Hepatocyte (in vitro differentiated cells): Measurements from ENCODE around the gene ADD2. TPM values are rescaled to one million over a fixed set of nuclear protein-coding genes. Genes with fewer than 3 reads are reported as not detected.
A peak's percentile ranks its signal among the peaks of the same experiment; 100 is the strongest.

Experiments
- DNase-seq: peaks from one replicate; pipeline ENCODE4 v3.0.0-alpha.2; 2016; ENCODE audit warnings: low spot score
- H2AFZ ChIP-seq: fragments of 200-600 bp; sonication (generic); 2 replicates; pipeline ENCODE4 v1.6.0; 2016; ENCODE audit warnings: antibody characterized with exemption, mild to moderate bottlenecking
- H3K27ac ChIP-seq: fragments of 200-600 bp; sonication (generic); 2 replicates; pipeline ENCODE4 v1.5.1; 2016; ENCODE audit warnings: mild to moderate bottlenecking
- H3K27me3 ChIP-seq: fragments of 200-600 bp; sonication (generic); 2 replicates; pipeline ENCODE4 v1.6.1; 2016
- H3K36me3 ChIP-seq: fragments of 200-600 bp; sonication (generic); replicated peaks from 2 replicates; pipeline ENCODE4 v1.5.1; 2016; ENCODE audit warnings: low read depth; ENCODE audit not compliant: insufficient read depth
- H3K4me1 ChIP-seq: fragments of 200-600 bp; sonication (generic); 2 replicates; pipeline ENCODE4 v1.5.1; 2016; ENCODE audit warnings: mild to moderate bottlenecking, moderate library complexity; ENCODE audit not compliant: insufficient read depth
- H3K4me2 ChIP-seq: fragments of 200-600 bp; sonication (generic); 2 replicates; pipeline ENCODE4 v1.6.0; 2016
- H3K4me3 ChIP-seq: fragments of 200-600 bp; sonication (generic); 2 replicates; pipeline ENCODE4 v1.5.1; 2016; ENCODE audit warnings: mild to moderate bottlenecking
- H3K79me2 ChIP-seq: fragments of 200-600 bp; sonication (generic); 2 replicates; pipeline ENCODE4 v1.6.0; 2017; ENCODE audit warnings: mild to moderate bottlenecking
- H3K9me2 ChIP-seq: fragments of 200-600 bp; sonication (generic); replicated peaks from 2 replicates; pipeline ENCODE4 v1.6.0; 2017; ENCODE audit warnings: mild to moderate bottlenecking; ENCODE audit not compliant: insufficient read depth
- H3K9me3 ChIP-seq: fragments of 200-600 bp; sonication (generic); 2 replicates; pipeline ENCODE4 v1.5.1; 2016; ENCODE audit warnings: low read depth, mild to moderate bottlenecking
- H4K20me1 ChIP-seq: fragments of 200-600 bp; sonication (generic); 2 replicates; pipeline ENCODE4 v1.6.0; 2016; ENCODE audit warnings: mild to moderate bottlenecking; ENCODE audit not compliant: insufficient read depth, poor library complexity, severe bottlenecking
- CTCF ChIP-seq: fragments of 200-600 bp; sonication (generic); IDR thresholded peaks from 2 replicates; pipeline ENCODE4 v1.5.1; 2016; ENCODE audit warnings: antibody characterized with exemption, mild to moderate bottlenecking; ENCODE audit not compliant: poor library complexity
- EZH2 ChIP-seq: fragments of 200-600 bp; sonication (generic); IDR thresholded peaks from 2 replicates; pipeline ENCODE4 v1.6.1; 2016; ENCODE audit warnings: antibody characterized with exemption, mild to moderate bottlenecking, borderline replicate concordance
- EZH2phosphoT487 ChIP-seq: fragments of 200-600 bp; sonication (generic); IDR thresholded peaks from one replicate; pipeline ENCODE4 v1.6.1; 2018; ENCODE audit warnings: antibody characterized with exemption, mild to moderate bottlenecking, low read depth, moderate library complexity; ENCODE audit not compliant: unreplicated experiment, severe bottlenecking
- WGBS: methylation state at CpG from one replicate; pipeline ENCODE4 v1.1.6; 2016; ENCODE audit warnings: low lambda C conversion rate; ENCODE audit errors: missing lambda C conversion rate; 5-methylcytosine and 5-hydroxymethylcytosine counted together
- polyA plus RNA-seq: library from polyadenylated mRNA; unstranded; fragments of >200 nt; fragmentation: Nextera tagmentation; extraction: Ambion mirVana; gene quantifications from 2 replicates; pipeline ENCODE4 v1.2.1, GENCODE V29; 2016
- total RNA-seq: library from RNA; depleted of rRNA; stranded (reverse); fragments of >200 nt; gene quantifications from 2 replicates; pipeline ENCODE4 v1.2.3, GENCODE V29; 2014

ADD2 gene
- total and polyA plus RNA-seq, 2 experiments from 2014 or later = 0.74 to 2.4 TPM

GRCh38 chr2:70648961-70649360, 119.0 kb downstream of the ADD2 start:
- H3K4me3 ChIP-seq = no peak overlapping the region
- H3K4me2 ChIP-seq = no peak overlapping the region
- H3K27ac ChIP-seq = no peak overlapping the region
- H3K4me1 ChIP-seq = no peaks in the 10 kb centered on the region
- H3K9me3 ChIP-seq = no peaks in the 10 kb centered on the region
- no peaks in the 10 kb centered on the region for H4K20me1 ChIP-seq
- H3K27me3 ChIP-seq = peaks cover 18% of the 10 kb centered on the region
- 85% methylated on average over 3 of the region's 3 CpGs for WGBS
- H3K36me3 ChIP-seq = no peaks in the 10 kb centered on the region
- H2AFZ ChIP-seq = no peak overlapping the region
- TF ChIP-seq EZH2phosphoT487 (no peak), CTCF (no peak), EZH2 (no peak)
- DNase-seq = no peak
- H3K79me2 ChIP-seq = no peaks in the 10 kb centered on the region
- H3K9me2 ChIP-seq = no peaks in the 10 kb centered on the region

GRCh38 chr2:70647873-70648481, 120.0 kb downstream of the ADD2 start:
- Histone ChIP-seq H3K36me3 (no peaks in the 10 kb centered on the region), H3K9me3 (no peaks in the 10 kb centered on the region), H4K20me1 (no peaks in the 10 kb centered on the region), H3K27me3 (peaks cover 13% of the 10 kb centered on the region), H3K79me2 (no peaks in the 10 kb centered on the region), H3K4me2 (no peak overlapping the region), H3K4me3 (no peak overlapping the region), H3K27ac (no peak overlapping the region), H3K9me2 (no peaks in the 10 kb centered on the region), H3K4me1 (no peaks in the 10 kb centered on the region), H2AFZ (no peak overlapping the region)
- DNase-seq = peak; percentile 85
- TF ChIP-seq EZH2 = no peak
- TF ChIP-seq EZH2phosphoT487 = no peak
- TF ChIP-seq CTCF = peak; percentile 96
- WGBS = 8% methylated on average over 9 of the region's 9 CpGs

GRCh38 chr2:70646420-70646818, 121.6 kb downstream of the ADD2 start:
- H3K27me3 ChIP-seq = peaks cover 1% of the 10 kb centered on the region
- H3K79me2 ChIP-seq = no peaks in the 10 kb centered on the region
- H3K4me1 ChIP-seq = no peaks in the 10 kb centered on the region
- no peaks in the 10 kb centered on the region for H3K9me2 ChIP-seq
- no peak for DNase-seq
- H3K27ac ChIP-seq = no peak overlapping the region
- no peak overlapping the region for H3K4me2 ChIP-seq
- H3K4me3 ChIP-seq = no peak overlapping the region
- 69% methylated on average over 5 of the region's 5 CpGs for WGBS
- no peaks in the 10 kb centered on the region for H3K36me3 ChIP-seq
- TF ChIP-seq EZH2 (no peak), CTCF (no peak), EZH2phosphoT487 (no peak)
- H3K9me3 ChIP-seq = no peaks in the 10 kb centered on the region
- H2AFZ ChIP-seq = no peak overlapping the region
- H4K20me1 ChIP-seq = no peaks in the 10 kb centered on the region
